NCI-H748 (cell line): ENCODE data around the gene SSX2IP.

ENCODE experiments used
- DNase-seq: peaks from one replicate; lab custom pipeline; 2025; ENCODE audit not compliant: unreplicated experiment; lab: John Stamatoyannopoulos, UW

Gene SSX2IP

GRCh38 chr1:84709131-84709530, 18.9 kb upstream of the SSX2IP start:
- DNase-seq = no peak

GRCh38 chr1:84708031-84708430, 17.8 kb upstream of the SSX2IP start:
- DNase-seq = no peak

GRCh38 chr1:84705513-84705912, 15.3 kb upstream of the SSX2IP start:
- DNase-seq = no peak

GRCh38 chr1:84704872-84705417, 14.7 kb upstream of the SSX2IP start:
- no peak for DNase-seq

GRCh38 chr1:84703431-84703830, 13.2 kb upstream of the SSX2IP start:
- DNase-seq = no peak

- no peak for DNase-seq
Measured at GRCh38 chr1:84702143-84702542, 11.9 kb upstream of the SSX2IP start.

- DNase-seq = no peak
Measured at GRCh38 chr1:84701376-84701775, 11.1 kb upstream of the SSX2IP start.

- no peak for DNase-seq
Measured at GRCh38 chr1:84700070-84700469, 9.8 kb upstream of the SSX2IP start.

- no peak for DNase-seq
Measured at GRCh38 chr1:84698151-84699110, 8.2 kb upstream of the SSX2IP start.

- no peak for DNase-seq
Measured at GRCh38 chr1:84693785-84694184, 3.5 kb upstream of the SSX2IP start.

GRCh38 chr1:84693005-84693404, 2.7 kb upstream of the SSX2IP start:
- no peak for DNase-seq

- no peak for DNase-seq
Measured at GRCh38 chr1:84692391-84692790, 2.1 kb upstream of the SSX2IP start.

- peak; percentile 51 for DNase-seq
Measured at GRCh38 chr1:84691122-84691783, 992 bp upstream of the SSX2IP start.

GRCh38 chr1:84689514-84690396, 506 bp downstream of the SSX2IP start:
- peak; percentile 87 for DNase-seq

- no peak for DNase-seq
Measured at GRCh38 chr1:84688463-84689061, 1.7 kb downstream of the SSX2IP start.

GRCh38 chr1:84687714-84688462, 2.4 kb downstream of the SSX2IP start:
- no peak for DNase-seq

- no peak for DNase-seq
Measured at GRCh38 chr1:84686223-84686622, 4.0 kb downstream of the SSX2IP start.

- no peak for DNase-seq
Measured at GRCh38 chr1:84683508-84683907, 6.8 kb downstream of the SSX2IP start.

- DNase-seq = no peak
Measured at GRCh38 chr1:84682047-84682446, 8.2 kb downstream of the SSX2IP start.
